Measurements from ENCODE around the gene SYNJ2. TPM values are rescaled to one million over a fixed set of nuclear protein-coding genes. Genes with fewer than 3 reads are reported as not detected.

Gene SYNJ2
- total and polyA plus RNA-seq, 2 experiments from 2014 or later, result 2.8 to 5.6 TPM

- Mint-ChIP-seq H3K4me3 (no peak overlapping the region), H3K27me3 (ENCODE audit: insufficient read depth, low read depth, poor library complexity) (peaks cover 10% of the 10 kb centered on the region), H3K27ac (no peak overlapping the region), H3K36me3 (ENCODE audit: low read depth) (no peaks in the 10 kb centered on the region; the same call in 2 of the 3 replicates), H3K9me3 (peaks cover 2% of the 10 kb centered on the region; the same call in 2 of the 3 replicates), H3K4me1 (peaks cover 56% of the 10 kb centered on the region)
- H3F3A ChIP-seq (replicated peaks; ENCODE audit: low read depth), result 0 out of 2 replicates have a peak, but pooled peaks cover 6% of the 10 kb centered on the region
- H3K79me2 ChIP-seq (replicated peaks; ENCODE audit: insufficient read depth), result peaks cover 39% of the 10 kb centered on the region
- no peak for DNase-seq (ENCODE audit: low spot score)
- no peaks in the 10 kb centered on the region for H3K36me3 ChIP-seq (ENCODE audit: insufficient read depth)
- no peaks in the 10 kb centered on the region for H3K9me2 ChIP-seq (ENCODE audit: insufficient read depth)
- peaks cover 13% of the 10 kb centered on the region for H3K4me1 ChIP-seq (ENCODE audit: insufficient read depth)
- TF ChIP-seq NANOG (IDR thresholded peaks at IDR 0.05; ENCODE audit: borderline replicate concordance) (no peak), JUNB (IDR thresholded peaks at IDR 0.05; ENCODE audit: unreplicated experiment) (no peak), CREB1 (CRISPR knock-in tag; IDR thresholded peaks at IDR 0.05; ENCODE audit: low read depth) (no peak), EZH2phosphoT487 (IDR thresholded peaks at IDR 0.05; ENCODE audit: unreplicated experiment) (no peak), ZNF462 (CRISPR knock-in tag; IDR thresholded peaks at IDR 0.05) (no peak), POLR2AphosphoS5 (IDR thresholded peaks at IDR 0.05; ENCODE audit: low read depth) (no peak), ZNF331 (CRISPR knock-in tag; IDR thresholded peaks at IDR 0.05; ENCODE audit: low read depth) (no peak), ZNF114 (CRISPR knock-in tag; IDR thresholded peaks at IDR 0.05) (no peak)
- TF ChIP-seq, protein P1, sequence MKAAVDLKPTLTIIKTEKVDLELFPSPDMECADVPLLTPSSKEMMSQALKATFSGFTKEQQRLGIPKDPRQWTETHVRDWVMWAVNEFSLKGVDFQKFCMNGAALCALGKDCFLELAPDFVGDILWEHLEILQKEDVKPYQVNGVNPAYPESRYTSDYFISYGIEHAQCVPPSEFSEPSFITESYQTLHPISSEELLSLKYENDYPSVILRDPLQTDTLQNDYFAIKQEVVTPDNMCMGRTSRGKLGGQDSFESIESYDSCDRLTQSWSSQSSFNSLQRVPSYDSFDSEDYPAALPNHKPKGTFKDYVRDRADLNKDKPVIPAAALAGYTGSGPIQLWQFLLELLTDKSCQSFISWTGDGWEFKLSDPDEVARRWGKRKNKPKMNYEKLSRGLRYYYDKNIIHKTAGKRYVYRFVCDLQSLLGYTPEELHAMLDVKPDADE (IDR thresholded peaks at IDR 0.05), result no peak
- TF ChIP-seq, protein P2, sequence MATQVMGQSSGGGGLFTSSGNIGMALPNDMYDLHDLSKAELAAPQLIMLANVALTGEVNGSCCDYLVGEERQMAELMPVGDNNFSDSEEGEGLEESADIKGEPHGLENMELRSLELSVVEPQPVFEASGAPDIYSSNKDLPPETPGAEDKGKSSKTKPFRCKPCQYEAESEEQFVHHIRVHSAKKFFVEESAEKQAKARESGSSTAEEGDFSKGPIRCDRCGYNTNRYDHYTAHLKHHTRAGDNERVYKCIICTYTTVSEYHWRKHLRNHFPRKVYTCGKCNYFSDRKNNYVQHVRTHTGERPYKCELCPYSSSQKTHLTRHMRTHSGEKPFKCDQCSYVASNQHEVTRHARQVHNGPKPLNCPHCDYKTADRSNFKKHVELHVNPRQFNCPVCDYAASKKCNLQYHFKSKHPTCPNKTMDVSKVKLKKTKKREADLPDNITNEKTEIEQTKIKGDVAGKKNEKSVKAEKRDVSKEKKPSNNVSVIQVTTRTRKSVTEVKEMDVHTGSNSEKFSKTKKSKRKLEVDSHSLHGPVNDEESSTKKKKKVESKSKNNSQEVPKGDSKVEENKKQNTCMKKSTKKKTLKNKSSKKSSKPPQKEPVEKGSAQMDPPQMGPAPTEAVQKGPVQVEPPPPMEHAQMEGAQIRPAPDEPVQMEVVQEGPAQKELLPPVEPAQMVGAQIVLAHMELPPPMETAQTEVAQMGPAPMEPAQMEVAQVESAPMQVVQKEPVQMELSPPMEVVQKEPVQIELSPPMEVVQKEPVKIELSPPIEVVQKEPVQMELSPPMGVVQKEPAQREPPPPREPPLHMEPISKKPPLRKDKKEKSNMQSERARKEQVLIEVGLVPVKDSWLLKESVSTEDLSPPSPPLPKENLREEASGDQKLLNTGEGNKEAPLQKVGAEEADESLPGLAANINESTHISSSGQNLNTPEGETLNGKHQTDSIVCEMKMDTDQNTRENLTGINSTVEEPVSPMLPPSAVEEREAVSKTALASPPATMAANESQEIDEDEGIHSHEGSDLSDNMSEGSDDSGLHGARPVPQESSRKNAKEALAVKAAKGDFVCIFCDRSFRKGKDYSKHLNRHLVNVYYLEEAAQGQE (IDR thresholded peaks at IDR 0.05; ENCODE audit: unreplicated experiment), result no peak
- H3K4me3 ChIP-seq, result no peak overlapping the region
- H3K27me3 ChIP-seq (ENCODE audit: insufficient read depth), result no peaks in the 10 kb centered on the region
- H3K27ac ChIP-seq (ENCODE audit: low read depth), result no peak overlapping the region
- H2AFZ ChIP-seq, result no peak overlapping the region
- H4K20me1 ChIP-seq (replicated peaks; ENCODE audit: insufficient read depth), result no peaks in the 10 kb centered on the region
- no peak overlapping the region for H3K4me2 ChIP-seq
- ATAC-seq, result no peak
These were observed 11.4 kb downstream of the SYNJ2 start for GRCh38 chr6:157993076-157993475.

All from GM23338 (cell line).